ENCODE results near the gene BTN1A1.
"Not testable (repeated sequence)": the region's sequence is repeated elsewhere in the genome, so short reads cannot be mapped to it uniquely, and the experiment has no call there.

BTN1A1 gene

DNA sequence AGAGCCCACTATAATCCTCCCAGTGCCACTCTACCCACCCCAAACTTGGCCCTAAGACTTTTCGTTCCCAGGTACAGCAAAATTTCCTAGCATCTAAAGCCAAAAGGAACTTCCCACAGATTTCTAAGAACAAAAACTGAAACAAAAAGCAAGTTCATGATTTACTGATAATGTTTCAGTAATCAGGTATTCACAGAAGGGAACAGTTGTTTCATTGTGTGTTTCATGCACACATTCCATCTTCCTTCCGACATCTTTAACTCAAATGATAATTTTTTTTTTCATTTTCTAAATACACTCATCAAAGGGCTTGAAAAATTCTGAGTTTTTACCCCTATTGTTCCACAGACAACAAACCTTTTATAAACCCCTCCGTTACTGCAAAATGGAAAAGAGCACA lies 6.0 kb upstream of the BTN1A1 start:
- H3K27me3 ChIP-seq (ENCODE audit: control insufficient read depth, insufficient read depth, low read length): no peaks in the 10 kb centered on the region
- H3K9me3 ChIP-seq (ENCODE audit: control insufficient read depth, insufficient read depth, low read length): no peaks in the 10 kb centered on the region
- no peaks in the 10 kb centered on the region for H3K36me3 ChIP-seq (ENCODE audit: control insufficient read depth, insufficient read depth, low read length)
- no peak overlapping the region for H3K9ac ChIP-seq (ENCODE audit: low read depth, low read length)
- H3K4me1 ChIP-seq (ENCODE audit: control insufficient read depth, insufficient read depth, low read length): no peaks in the 10 kb centered on the region
- H3K4me3 ChIP-seq (ENCODE audit: low read depth, low read length): no peak overlapping the region

GRCh38 chr6:26495281-26495680 lies 4.8 kb upstream of the BTN1A1 start:
- H3K27me3 ChIP-seq (ENCODE audit: control insufficient read depth, insufficient read depth, low read length): peaks cover 1% of the 10 kb centered on the region
- H3K9ac ChIP-seq (ENCODE audit: low read depth, low read length): no peak overlapping the region
- no peaks in the 10 kb centered on the region for H3K4me1 ChIP-seq (ENCODE audit: control insufficient read depth, insufficient read depth, low read length)
- no peaks in the 10 kb centered on the region for H3K9me3 ChIP-seq (ENCODE audit: control insufficient read depth, insufficient read depth, low read length)
- no peak overlapping the region for H3K4me3 ChIP-seq (ENCODE audit: low read depth, low read length)
- no peaks in the 10 kb centered on the region for H3K36me3 ChIP-seq (ENCODE audit: control insufficient read depth, insufficient read depth, low read length)

DNA sequence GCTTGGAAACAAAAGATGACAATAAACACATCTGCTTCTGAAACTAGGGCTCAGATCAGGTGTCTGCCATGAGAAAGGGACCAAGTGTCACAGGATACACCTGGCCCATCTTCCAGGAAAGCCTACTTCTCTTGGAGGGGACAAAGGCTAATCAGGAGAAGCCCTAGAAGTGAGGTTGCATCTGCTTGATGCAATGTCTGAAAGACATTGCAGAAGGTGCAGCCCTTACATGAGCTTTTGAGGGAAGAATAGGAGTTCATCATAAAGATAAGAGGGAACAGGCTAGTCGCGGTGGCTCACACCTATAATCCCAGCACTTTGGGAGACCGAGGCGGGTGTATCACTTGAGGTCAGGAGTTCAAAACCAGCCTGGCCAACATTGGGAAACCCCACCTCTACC lies 2.5 kb upstream of the BTN1A1 start:
- H3K4me1 ChIP-seq (ENCODE audit: control insufficient read depth, insufficient read depth, low read length): peaks cover 4% of the 10 kb centered on the region
- no peaks in the 10 kb centered on the region for H3K9me3 ChIP-seq (ENCODE audit: control insufficient read depth, insufficient read depth, low read length)
- no peak overlapping the region for H3K9ac ChIP-seq (ENCODE audit: low read depth, low read length)
- no peak overlapping the region for H3K4me3 ChIP-seq (ENCODE audit: low read depth, low read length)
- peaks cover 24% of the 10 kb centered on the region for H3K27me3 ChIP-seq (ENCODE audit: control insufficient read depth, insufficient read depth, low read length)
- no peaks in the 10 kb centered on the region for H3K36me3 ChIP-seq (ENCODE audit: control insufficient read depth, insufficient read depth, low read length)

DNA sequence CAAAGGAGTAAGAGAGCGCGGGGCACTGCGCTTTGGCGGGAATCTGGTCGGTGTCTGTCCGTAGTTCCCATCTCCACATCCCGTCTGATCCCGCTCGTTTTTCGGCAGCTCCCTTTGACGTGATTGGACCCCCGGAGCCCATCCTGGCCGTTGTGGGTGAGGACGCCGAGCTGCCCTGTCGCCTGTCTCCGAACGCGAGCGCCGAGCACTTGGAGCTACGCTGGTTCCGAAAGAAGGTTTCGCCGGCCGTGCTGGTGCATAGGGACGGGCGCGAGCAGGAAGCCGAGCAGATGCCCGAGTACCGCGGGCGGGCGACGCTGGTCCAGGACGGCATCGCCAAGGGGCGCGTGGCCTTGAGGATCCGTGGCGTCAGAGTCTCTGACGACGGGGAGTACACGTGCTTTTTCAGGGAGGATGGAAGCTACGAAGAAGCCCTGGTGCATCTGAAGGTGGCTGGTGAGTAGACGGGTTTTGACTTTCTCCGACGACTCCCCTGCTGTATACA lies 1.4 kb downstream of the BTN1A1 start:
- H3K9me3 ChIP-seq (ENCODE audit: control insufficient read depth, insufficient read depth, low read length): no peaks in the 10 kb centered on the region
- H3K4me3 ChIP-seq (ENCODE audit: low read depth, low read length): peak overlapping the region; percentile 60
- H3K36me3 ChIP-seq (ENCODE audit: control insufficient read depth, insufficient read depth, low read length): no peaks in the 10 kb centered on the region
- no peak overlapping the region for H3K9ac ChIP-seq (ENCODE audit: low read depth, low read length)
- peaks cover 39% of the 10 kb centered on the region for H3K27me3 ChIP-seq (ENCODE audit: control insufficient read depth, insufficient read depth, low read length)
- H3K4me1 ChIP-seq (ENCODE audit: control insufficient read depth, insufficient read depth, low read length): peaks cover 4% of the 10 kb centered on the region

GRCh38 chr6:26502165-26502564 lies 2.1 kb downstream of the BTN1A1 start:
- Histone ChIP-seq H3K36me3 (ENCODE audit: control insufficient read depth, insufficient read depth, low read length) (no peaks in the 10 kb centered on the region), H3K9ac (ENCODE audit: low read depth, low read length) (no peak overlapping the region), H3K4me1 (ENCODE audit: control insufficient read depth, insufficient read depth, low read length) (peaks cover 4% of the 10 kb centered on the region), H3K4me3 (ENCODE audit: low read depth, low read length) (peak overlapping the region; percentile 60), H3K9me3 (ENCODE audit: control insufficient read depth, insufficient read depth, low read length) (no peaks in the 10 kb centered on the region), H3K27me3 (ENCODE audit: control insufficient read depth, insufficient read depth, low read length) (peaks cover 39% of the 10 kb centered on the region)

- H3K4me1 ChIP-seq (ENCODE audit: control insufficient read depth, insufficient read depth, low read length): peaks cover 4% of the 10 kb centered on the region
- H3K9ac ChIP-seq (ENCODE audit: low read depth, low read length): no peak overlapping the region
- no peaks in the 10 kb centered on the region for H3K36me3 ChIP-seq (ENCODE audit: control insufficient read depth, insufficient read depth, low read length)
- peaks cover 39% of the 10 kb centered on the region for H3K27me3 ChIP-seq (ENCODE audit: control insufficient read depth, insufficient read depth, low read length)
- no peaks in the 10 kb centered on the region for H3K9me3 ChIP-seq (ENCODE audit: control insufficient read depth, insufficient read depth, low read length)
- H3K4me3 ChIP-seq (ENCODE audit: low read depth, low read length): no peak overlapping the region
Measured at GRCh38 chr6:26502626-26503025, 2.5 kb downstream of the BTN1A1 start.

DNA sequence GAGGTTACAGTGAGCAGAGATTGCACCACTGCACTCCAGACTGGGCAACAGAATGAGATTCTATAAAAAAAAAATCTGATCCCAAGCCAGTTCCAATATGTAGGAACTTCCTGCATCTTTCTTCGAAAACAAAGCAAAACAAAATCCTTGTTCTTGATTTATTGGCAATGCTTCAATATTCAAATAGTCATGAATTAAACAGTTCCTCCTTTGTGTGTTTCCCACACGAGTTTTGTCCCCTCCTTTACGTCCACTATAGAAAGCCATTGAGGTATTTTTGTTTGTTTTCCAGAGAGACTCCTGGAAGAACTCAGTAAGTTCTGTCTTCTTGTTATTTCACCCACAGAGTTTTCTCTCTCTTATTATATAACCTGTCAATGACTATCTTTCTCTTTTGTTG lies 7.6 kb downstream of the BTN1A1 start:
- no peaks in the 10 kb centered on the region for H3K4me1 ChIP-seq (ENCODE audit: control insufficient read depth, insufficient read depth, low read length)

GRCh38 chr6:26511033-26511432 lies 10.9 kb downstream of the BTN1A1 start:
- H3K9ac ChIP-seq (ENCODE audit: low read depth, low read length); H3K27me3 ChIP-seq (ENCODE audit: control insufficient read depth, insufficient read depth, low read length); H3K4me1 ChIP-seq (ENCODE audit: control insufficient read depth, insufficient read depth, low read length); H3K4me3 ChIP-seq (ENCODE audit: low read depth, low read length); H3K9me3 ChIP-seq (ENCODE audit: control insufficient read depth, insufficient read depth, low read length); H3K36me3 ChIP-seq (ENCODE audit: control insufficient read depth, insufficient read depth, low read length): not testable (repeated sequence)

More for the DNA sequence above, 7.6 kb downstream of the BTN1A1 start:
- no peak overlapping the region for H3K4me3 ChIP-seq (ENCODE audit: low read depth, low read length)
- no peaks in the 10 kb centered on the region for H3K9me3 ChIP-seq (ENCODE audit: control insufficient read depth, insufficient read depth, low read length)
- no peaks in the 10 kb centered on the region for H3K36me3 ChIP-seq (ENCODE audit: control insufficient read depth, insufficient read depth, low read length)
- no peak overlapping the region for H3K9ac ChIP-seq (ENCODE audit: low read depth, low read length)
- H3K27me3 ChIP-seq (ENCODE audit: control insufficient read depth, insufficient read depth, low read length): peaks cover 14% of the 10 kb centered on the region

DNA sequence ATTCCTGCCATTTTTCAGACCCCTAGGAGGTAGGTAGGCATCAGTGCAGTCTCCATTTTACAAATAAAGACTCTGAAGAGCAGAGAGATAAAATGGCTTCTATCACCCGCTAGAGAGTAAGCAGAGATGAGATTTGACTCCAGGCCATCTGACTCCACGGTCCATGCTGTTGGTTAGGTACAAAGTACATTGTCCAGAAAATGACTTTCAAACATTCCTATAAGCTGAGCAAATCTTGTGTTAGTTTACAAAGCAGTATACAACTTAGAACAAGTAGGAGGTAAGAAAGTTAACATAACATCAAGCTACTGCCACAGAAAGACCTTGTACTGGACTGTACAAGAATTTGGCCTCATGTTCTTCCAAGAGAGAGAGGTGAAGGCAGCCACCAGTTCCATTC lies 14.9 kb downstream of the BTN1A1 start:
- peaks cover 2% of the 10 kb centered on the region for H3K27me3 ChIP-seq (ENCODE audit: control insufficient read depth, insufficient read depth, low read length)
- no peak overlapping the region for H3K9ac ChIP-seq (ENCODE audit: low read depth, low read length)
- H3K36me3 ChIP-seq (ENCODE audit: control insufficient read depth, insufficient read depth, low read length): no peaks in the 10 kb centered on the region

DNA sequence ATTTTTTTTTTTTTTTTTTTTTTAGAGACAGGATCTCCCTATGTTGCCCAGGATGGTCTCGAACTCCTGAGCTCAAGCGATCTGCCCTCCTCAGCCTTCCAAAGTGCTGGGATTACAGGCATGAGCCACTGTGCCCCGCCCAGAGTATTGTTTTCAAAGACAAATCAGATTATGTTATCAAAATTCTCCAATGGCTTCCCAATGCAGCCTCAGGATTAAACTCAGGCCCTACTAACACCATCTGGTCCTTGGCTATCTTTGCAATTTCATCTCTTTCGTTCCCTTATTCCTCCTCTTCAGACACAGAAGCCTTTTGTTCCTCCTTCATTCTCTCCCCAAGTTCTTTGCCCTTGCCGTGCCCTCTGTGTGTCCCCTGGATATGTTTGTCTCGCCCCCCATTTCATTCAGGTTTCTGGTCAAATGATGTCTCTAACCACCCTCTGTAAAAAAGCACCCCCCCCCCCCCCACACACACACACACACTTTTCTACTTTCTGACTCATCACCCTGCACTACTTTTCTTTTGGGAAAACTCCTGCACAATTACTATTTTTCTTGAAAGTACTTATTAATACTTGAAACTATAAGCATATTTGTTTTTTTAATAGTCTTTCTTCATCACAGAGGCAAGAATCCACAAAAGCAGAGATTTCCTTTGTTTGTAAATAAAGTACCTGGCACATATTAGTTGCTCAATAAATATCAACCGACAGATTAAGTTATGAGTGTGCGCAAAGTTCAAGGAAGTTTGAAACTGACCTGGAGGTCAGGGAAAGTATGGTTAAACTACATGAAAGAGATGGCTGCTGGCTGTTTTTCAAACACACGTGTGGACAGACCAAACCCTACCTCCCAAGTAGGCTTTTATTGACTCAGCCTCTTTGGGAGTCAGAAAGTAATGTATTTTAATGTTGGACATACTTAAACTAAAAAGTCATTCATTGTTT lies 16.7 kb downstream of the BTN1A1 start:
- H3K4me1 ChIP-seq (ENCODE audit: control insufficient read depth, insufficient read depth, low read length): peaks cover 6% of the 10 kb centered on the region
- H3K9me3 ChIP-seq (ENCODE audit: control insufficient read depth, insufficient read depth, low read length): no peaks in the 10 kb centered on the region
- no peak overlapping the region for H3K9ac ChIP-seq (ENCODE audit: low read depth, low read length)
- no peak overlapping the region for H3K4me3 ChIP-seq (ENCODE audit: low read depth, low read length)
- H3K36me3 ChIP-seq (ENCODE audit: control insufficient read depth, insufficient read depth, low read length): no peaks in the 10 kb centered on the region
- H3K27me3 ChIP-seq (ENCODE audit: control insufficient read depth, insufficient read depth, low read length): peaks cover 2% of the 10 kb centered on the region

More for the DNA sequence above, 14.9 kb downstream of the BTN1A1 start:
- Histone ChIP-seq H3K9me3 (ENCODE audit: control insufficient read depth, insufficient read depth, low read length) (no peaks in the 10 kb centered on the region), H3K4me1 (ENCODE audit: control insufficient read depth, insufficient read depth, low read length) (peaks cover 3% of the 10 kb centered on the region), H3K4me3 (ENCODE audit: low read depth, low read length) (no peak overlapping the region)

GRCh38 chr6:26519359-26519758 lies 19.3 kb downstream of the BTN1A1 start:
- Histone ChIP-seq H3K9me3 (ENCODE audit: control insufficient read depth, insufficient read depth, low read length) (no peaks in the 10 kb centered on the region), H3K36me3 (ENCODE audit: control insufficient read depth, insufficient read depth, low read length) (no peaks in the 10 kb centered on the region), H3K9ac (ENCODE audit: low read depth, low read length) (no peak overlapping the region), H3K4me1 (ENCODE audit: control insufficient read depth, insufficient read depth, low read length) (peaks cover 6% of the 10 kb centered on the region), H3K27me3 (ENCODE audit: control insufficient read depth, insufficient read depth, low read length) (peaks cover 2% of the 10 kb centered on the region), H3K4me3 (ENCODE audit: low read depth, low read length) (no peak overlapping the region)

DNA sequence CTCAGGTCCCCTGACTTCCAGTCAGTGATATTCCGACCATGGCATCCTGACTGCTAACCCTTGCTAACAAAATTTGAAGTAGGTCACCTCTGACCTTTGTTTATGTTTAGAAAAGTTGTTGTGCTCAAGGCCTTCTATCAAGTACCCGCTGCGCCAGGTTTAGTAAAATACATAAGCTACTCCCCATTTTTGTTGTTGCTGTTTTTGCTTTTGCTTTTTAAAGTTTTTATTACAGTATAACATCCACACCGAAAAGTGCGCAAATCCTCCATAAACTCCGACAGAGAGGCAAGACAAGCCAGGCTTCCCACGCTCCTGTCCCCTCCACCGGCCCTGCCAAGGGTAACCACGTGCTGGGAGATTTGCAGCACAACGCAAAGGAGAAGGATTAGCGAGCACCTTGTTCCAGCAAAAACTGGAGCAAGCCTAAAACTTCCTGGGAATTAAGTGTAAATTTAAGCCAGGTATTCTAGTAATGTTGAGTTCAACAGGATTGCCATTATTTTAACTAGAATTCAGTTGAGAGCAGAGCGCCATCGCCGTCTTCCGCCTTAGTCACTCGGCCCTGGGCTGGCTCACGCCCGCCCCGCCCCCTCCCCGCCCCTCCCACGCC lies 20.2 kb downstream of the BTN1A1 start:
- no peaks in the 10 kb centered on the region for H3K9me3 ChIP-seq (ENCODE audit: control insufficient read depth, insufficient read depth, low read length)
- peaks cover 2% of the 10 kb centered on the region for H3K27me3 ChIP-seq (ENCODE audit: control insufficient read depth, insufficient read depth, low read length)
- H3K9ac ChIP-seq (ENCODE audit: low read depth, low read length): peak overlapping the region; percentile 48
- H3K4me3 ChIP-seq (ENCODE audit: low read depth, low read length): peak overlapping the region; percentile 44
- H3K36me3 ChIP-seq (ENCODE audit: control insufficient read depth, insufficient read depth, low read length): no peaks in the 10 kb centered on the region
- H3K4me1 ChIP-seq (ENCODE audit: control insufficient read depth, insufficient read depth, low read length): peaks cover 6% of the 10 kb centered on the region

All from iPS-15b (cell line).